ENCODE data around the gene DLG3.
A peak's percentile ranks its signal among the peaks of the same experiment; 100 is the strongest.

Gene DLG3

GRCh38 chrX:70437921-70438665 lies 6.5 kb upstream of the DLG3 start:
- DNase-seq: no peak

- no peak for DNase-seq
Measured at GRCh38 chrX:70439016-70439415, 5.6 kb upstream of the DLG3 start.

GRCh38 chrX:70442224-70442623 lies 2.4 kb upstream of the DLG3 start:
- no peak for DNase-seq

GRCh38 chrX:70444946-70445656 lies 466 bp downstream of the DLG3 start:
- no peak for DNase-seq

- no peak for DNase-seq
Measured at GRCh38 chrX:70445951-70446350, 1.3 kb downstream of the DLG3 start.

- DNase-seq: no peak
Measured at GRCh38 chrX:70446380-70447350, 2.0 kb downstream of the DLG3 start.

- no peak for DNase-seq
Measured at GRCh38 chrX:70449457-70449966, 4.9 kb downstream of the DLG3 start.

GRCh38 chrX:70452143-70452733 lies 7.6 kb downstream of the DLG3 start:
- peak; percentile 41 for DNase-seq

- no peak for DNase-seq
Measured at GRCh38 chrX:70453024-70453618, 8.5 kb downstream of the DLG3 start.

- DNase-seq: peak; percentile 70
Measured at GRCh38 chrX:70454441-70455365, 10.1 kb downstream of the DLG3 start.

GRCh38 chrX:70455366-70456202 lies 10.9 kb downstream of the DLG3 start:
- DNase-seq: no peak

- DNase-seq: no peak
Measured at GRCh38 chrX:70456256-70456655, 11.6 kb downstream of the DLG3 start.

GRCh38 chrX:70461026-70461425 lies 16.4 kb downstream of the DLG3 start:
- no peak for DNase-seq

- no peak for DNase-seq
Measured at GRCh38 chrX:70464051-70464450, 19.4 kb downstream of the DLG3 start.

GRCh38 chrX:70466968-70467367 lies 22.3 kb downstream of the DLG3 start:
- no peak for DNase-seq

GRCh38 chrX:70468709-70469108 lies 24.1 kb downstream of the DLG3 start:
- DNase-seq: no peak

- DNase-seq: no peak
Measured at GRCh38 chrX:70470850-70471289, 26.2 kb downstream of the DLG3 start.

GRCh38 chrX:70476166-70476933 lies 31.7 kb downstream of the DLG3 start:
- DNase-seq: no peak

Data from central memory CD4-positive, alpha-beta T cell (primary cell).